Measurements from ENCODE around the gene SUMO3. TPM values are rescaled to one million over a fixed set of nuclear protein-coding genes. Genes with fewer than 3 reads are reported as not detected.

Gene SUMO3
- total and polyA plus RNA-seq, 2 of the 13 experiments (the other 11 are each of a cell fraction or from before 2014, with no cell fraction given): 51.4 to 92.4 TPM

DNA sequence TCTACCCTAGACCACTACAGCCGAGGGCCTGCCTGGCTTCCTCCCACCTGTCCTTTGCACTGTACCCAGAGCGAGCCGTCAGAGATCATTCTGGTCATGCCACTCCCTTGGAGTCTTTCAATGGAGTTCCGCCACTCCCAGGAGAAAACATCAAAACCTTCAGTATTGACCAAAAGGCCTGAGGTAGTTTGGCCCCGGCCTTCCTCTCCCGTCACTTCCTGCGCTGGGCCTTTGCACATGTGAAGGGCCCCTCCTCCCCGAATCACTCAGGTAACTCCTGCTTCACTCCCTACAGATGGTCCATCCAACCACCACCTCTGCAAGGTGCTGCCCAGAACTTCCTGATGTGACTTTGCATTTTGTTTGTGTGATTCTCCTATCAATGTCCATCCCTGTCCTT lies 42.9 kb downstream of the SUMO3 start:
- TSS peak; percentile 18 for BruUV-seq (replicated peaks)
- H2AFZ ChIP-seq (ENCODE audit: low read length): no peak overlapping the region
- peaks cover 23 to 72% of the 10 kb centered on the region in 2 experiments for H3K36me3 ChIP-seq (replicated peaks in 1 of 2; ENCODE audit: control insufficient read depth in 1 of 2, insufficient read depth in 2 of 2, low read length in 2 of 2)
- ChIA-PET POLR2A (no interaction called here), CTCF (ENCODE audit: low intra/inter-chr PET ratio, low total read pairs) (no interaction called here)
- H4K20me1 ChIP-seq (ENCODE audit: insufficient read depth, low read length): no peaks in the 10 kb centered on the region; the same call in 1 of the 2 replicates
- H3K9ac ChIP-seq (ENCODE audit: insufficient read depth, low read depth, low read length): no peak overlapping the region
- no peaks in the 10 kb centered on the region for H3K9me3 ChIP-seq (ENCODE audit: low read length)
- no peak overlapping the region for H3K27ac ChIP-seq (ENCODE audit: extremely low read length, insufficient read depth, low read length)
- no peaks in the 10 kb centered on the region for H3K27me3 ChIP-seq (ENCODE audit: control insufficient read depth in 1 of 2, insufficient read depth in 2 of 2, low read length in 2 of 2)
- H3K4me3 ChIP-seq (replicated peaks in 1 of 3; ENCODE audit: insufficient read depth in 1 of 3, low read depth in 2 of 3, low read length in 3 of 3): no peak overlapping the region
- H3K79me2 ChIP-seq (ENCODE audit: insufficient read depth, low read length): peaks cover 9% of the 10 kb centered on the region
- intact Hi-C loops (cut with micrococcal nuclease; ENCODE audit: unreplicated experiment) (no loop called here), in situ Hi-C loops (cut with HindIII; ENCODE audit: extremely low pct_ligation_motif_present, low pct_unique_long_range_greater_than_20kb) (no loop called here)
- ATAC-seq: no peak
- TF ChIP-seq AHR (CRISPR knock-in tag; IDR thresholded peaks at IDR 0.05) (no peak), SIN3B (IDR thresholded peaks at IDR 0.05; ENCODE audit: low read length) (no peak), MED13 (CRISPR knock-in tag; IDR thresholded peaks at IDR 0.05) (no peak), ZNF10 (CRISPR knock-in tag; IDR thresholded peaks at IDR 0.05; ENCODE audit: borderline replicate concordance, low read depth) (no peak), DMAP1 (CRISPR knock-in tag; IDR thresholded peaks at IDR 0.05) (no peak), TFAP4 (IDR thresholded peaks at IDR 0.05; ENCODE audit: borderline replicate concordance, low read depth) (no peak), HNF4G (IDR thresholded peaks at IDR 0.05; ENCODE audit: borderline replicate concordance, low read depth, low read length) (no peak), HNF4G (CRISPR knock-in tag; IDR thresholded peaks at IDR 0.05; ENCODE audit: borderline replicate concordance, low read depth) (no peak), ZNF256 (CRISPR knock-in tag; conservative IDR thresholded peaks at IDR 0.05) (no peak), SP4 (CRISPR knock-in tag; IDR thresholded peaks at IDR 0.05) (no peak), ZNF18 (CRISPR knock-in tag; IDR thresholded peaks at IDR 0.05; ENCODE audit: insufficient replicate concordance) (no peak), SRSF4 (IDR thresholded peaks at IDR 0.05; ENCODE audit: low read depth, low read length, poor library complexity, severe bottlenecking) (no peak), ZNF17 (CRISPR knock-in tag; IDR thresholded peaks at IDR 0.05) (no peak), ZFYVE20 (CRISPR knock-in tag; IDR thresholded peaks at IDR 0.05; ENCODE audit: borderline replicate concordance, low read depth) (no peak)
- H3K4me1 ChIP-seq (ENCODE audit: insufficient read depth, low read length): peaks cover 20% of the 10 kb centered on the region
- no peak overlapping the region for H3K4me2 ChIP-seq (ENCODE audit: low read depth, low read length)
- no peak for FAIRE-seq
- DNase-seq (ENCODE audit: low spot score): no peak
- 92% methylated on average over 8 of the region's 8 CpGs for WGBS (ENCODE audit: low lambda C conversion rate)
